GM21360 (cell line): ENCODE results near the gene DNAAF5.
"Not testable (repeated sequence)": the region's sequence is repeated elsewhere in the genome, so short reads cannot be mapped to it uniquely, and the experiment has no call there.

ENCODE experiments used
- ATAC-seq: cut with Tn5 transposase; IDR thresholded peaks from one replicate; pipeline ENCODE4 v1.9.1; 2021; ENCODE audit warnings: mild to moderate bottlenecking, moderate library complexity; ENCODE audit not compliant: unreplicated experiment

DNAAF5 gene

GRCh38 chr7:780081-780480 is 53.6 kb downstream of the DNAAF5 start:
- no peak for ATAC-seq

GRCh38 chr7:780516-780915 is 54.0 kb downstream of the DNAAF5 start:
- no peak for ATAC-seq

- no peak for ATAC-seq
Observed at GRCh38 chr7:781186-781849, 54.8 kb downstream of the DNAAF5 start.

- ATAC-seq = no peak
Observed at GRCh38 chr7:781936-782529, 55.5 kb downstream of the DNAAF5 start.

- ATAC-seq = no peak
Observed at GRCh38 chr7:782718-783449, 56.4 kb downstream of the DNAAF5 start.

- no peak for ATAC-seq
Observed at GRCh38 chr7:783556-784490, 57.3 kb downstream of the DNAAF5 start.

- ATAC-seq = no peak
Observed at GRCh38 chr7:784971-785370, 58.5 kb downstream of the DNAAF5 start.

- no peak for ATAC-seq
Observed at GRCh38 chr7:785416-785815, 58.9 kb downstream of the DNAAF5 start.

- no peak for ATAC-seq
Observed at GRCh38 chr7:786472-787255, 60.2 kb downstream of the DNAAF5 start.

GRCh38 chr7:787332-788240 is 61.1 kb downstream of the DNAAF5 start:
- ATAC-seq = no peak

GRCh38 chr7:791519-791918 is 65.0 kb downstream of the DNAAF5 start:
- ATAC-seq = no peak

GRCh38 chr7:794207-794606 is 67.7 kb downstream of the DNAAF5 start:
- ATAC-seq = no peak

GRCh38 chr7:794671-795329 is 68.3 kb downstream of the DNAAF5 start:
- ATAC-seq = no peak

GRCh38 chr7:796434-797169 is 70.1 kb downstream of the DNAAF5 start:
- not testable (repeated sequence) for ATAC-seq

GRCh38 chr7:798921-799470 is 72.5 kb downstream of the DNAAF5 start:
- ATAC-seq = no peak

GRCh38 chr7:800692-801091 is 74.2 kb downstream of the DNAAF5 start:
- no peak for ATAC-seq

GRCh38 chr7:801351-801750 is 74.9 kb downstream of the DNAAF5 start:
- not testable (repeated sequence) for ATAC-seq

GRCh38 chr7:801940-802381 is 75.5 kb downstream of the DNAAF5 start:
- ATAC-seq = no peak
